HG03520 (cell line): ENCODE measurements around the gene FOXN4.
"Not testable (repeated sequence)": the region's sequence is repeated elsewhere in the genome, so short reads cannot be mapped to it uniquely, and the experiment has no call there.

Experiments used
- ATAC-seq: cut with Tn5 transposase; IDR thresholded peaks from one replicate; pipeline ENCODE4 v1.9.1; 2021; ENCODE audit warnings: mild to moderate bottlenecking, moderate library complexity; ENCODE audit not compliant: unreplicated experiment

The FOXN4 gene

GRCh38 chr12:109308534-109309380, at the start of gene FOXN4:
Gene FOXN4 (minus strand): TSS chr12:109309284. CDS start chr12:109308321, 963 bp downstream.
- ATAC-seq, result no peak

- ATAC-seq, result peak; percentile 65
These were observed 49.2 kb upstream of the FOXN4 start for GRCh38 chr12:109358154-109358869.

GRCh38 chr12:109357032-109357431, 47.9 kb upstream of the FOXN4 start:
- no peak for ATAC-seq

GRCh38 chr12:109356577-109356976, 47.5 kb upstream of the FOXN4 start:
- no peak for ATAC-seq

GRCh38 chr12:109352184-109352583, 43.1 kb upstream of the FOXN4 start:
- ATAC-seq, result no peak

GRCh38 chr12:109347589-109347988, 38.5 kb upstream of the FOXN4 start, which contains the start of gene MYO1H:
Gene MYO1H (plus strand): TSS chr12:109347900. CDS start chr12:109347961, 61 bp downstream.
- ATAC-seq, result no peak

GRCh38 chr12:109346920-109347319, 37.8 kb upstream of the FOXN4 start:
- no peak for ATAC-seq

GRCh38 chr12:109345428-109345827, 36.3 kb upstream of the FOXN4 start:
- no peak for ATAC-seq

- no peak for ATAC-seq
These were observed 34.6 kb upstream of the FOXN4 start for GRCh38 chr12:109343677-109344076.

- no peak for ATAC-seq
These were observed 27.5 kb upstream of the FOXN4 start for GRCh38 chr12:109336593-109336992.

GRCh38 chr12:109334887-109335286, 25.8 kb upstream of the FOXN4 start:
- ATAC-seq, result no peak

GRCh38 chr12:109331301-109331952, 22.3 kb upstream of the FOXN4 start:
- ATAC-seq, result no peak

GRCh38 chr12:109330282-109331230, 21.5 kb upstream of the FOXN4 start:
- no peak for ATAC-seq

GRCh38 chr12:109329686-109330085, 20.6 kb upstream of the FOXN4 start:
- no peak for ATAC-seq

GRCh38 chr12:109329003-109329402, 19.9 kb upstream of the FOXN4 start:
- ATAC-seq, result no peak

- ATAC-seq, result not testable (repeated sequence)
These were observed 12.2 kb upstream of the FOXN4 start for GRCh38 chr12:109321294-109321693.

- no peak for ATAC-seq
These were observed 1.4 kb upstream of the FOXN4 start for GRCh38 chr12:109310247-109311125.

GRCh38 chr12:109309381-109310246, 530 bp upstream of the FOXN4 start:
- no peak for ATAC-seq
